HG02642 (cell line): ENCODE data around the gene SLC37A2.

ENCODE experiments used
- ATAC-seq: cut with Tn5 transposase; IDR thresholded peaks from one replicate; pipeline ENCODE4 v1.9.1; 2021; ENCODE audit warnings: mild to moderate bottlenecking; ENCODE audit not compliant: unreplicated experiment, poor library complexity

SLC37A2 gene

GRCh38 chr11:125102025-125102424, 38.9 kb downstream of the SLC37A2 start:
- no peak for ATAC-seq

GRCh38 chr11:125102510-125102909, 39.4 kb downstream of the SLC37A2 start:
- no peak for ATAC-seq

DNA sequence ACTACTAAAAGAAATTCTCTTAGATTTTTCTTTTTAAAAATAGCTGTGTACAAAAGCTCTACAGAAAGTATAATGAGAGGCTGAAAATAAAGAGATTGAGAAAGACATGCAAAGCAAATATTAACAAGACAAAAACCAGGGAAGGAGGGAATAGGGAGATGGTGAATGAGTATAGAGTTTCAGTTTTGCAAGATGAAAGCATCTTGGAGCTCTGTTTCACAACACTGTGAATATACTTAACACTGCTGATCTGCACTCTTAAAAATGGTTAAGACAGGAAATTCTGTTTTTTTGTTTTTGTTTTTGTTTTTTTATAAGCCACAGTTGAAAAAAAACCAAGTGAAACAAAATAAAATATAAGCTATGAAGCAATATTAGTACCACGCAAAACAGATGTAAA, 42.8 kb downstream of the SLC37A2 start:
- no peak for ATAC-seq

- ATAC-seq, result no peak
Measured at GRCh38 chr11:125108469-125108868, 45.4 kb downstream of the SLC37A2 start.

DNA sequence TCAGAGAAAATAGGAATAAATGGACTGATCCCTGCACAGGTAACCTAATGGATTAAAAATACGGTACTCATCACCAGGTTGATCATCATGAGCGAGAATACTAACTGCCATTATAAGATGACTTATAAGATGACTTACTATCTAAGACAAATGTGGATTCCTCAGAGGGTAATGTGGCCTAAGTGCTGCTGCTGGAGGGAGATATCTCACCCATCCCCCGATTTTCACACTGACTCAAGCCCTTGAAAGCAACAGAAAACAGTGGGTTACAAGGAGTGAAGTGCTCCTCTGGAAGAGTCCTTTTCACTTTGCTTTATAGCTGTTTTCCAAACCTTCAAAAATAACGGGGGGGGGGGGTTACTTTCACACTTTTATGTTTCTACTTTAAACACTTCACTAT, 47.4 kb downstream of the SLC37A2 start:
- no peak for ATAC-seq

DNA sequence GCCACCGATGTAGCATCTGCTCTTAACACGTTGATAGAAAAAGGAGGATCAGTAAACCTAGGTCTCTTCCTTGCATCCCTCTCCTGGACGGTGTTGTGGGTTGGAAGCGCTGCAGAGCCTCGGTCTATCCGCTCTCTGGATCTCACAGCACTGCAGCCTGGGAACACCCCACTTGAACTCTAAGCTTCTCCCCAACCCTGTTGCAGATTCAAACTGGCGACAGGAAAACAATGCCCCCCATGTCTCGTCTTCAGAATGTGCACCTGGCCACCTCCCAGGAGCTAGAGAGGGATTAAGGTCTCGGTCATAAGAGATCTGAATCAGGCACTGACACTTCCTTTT, 47.9 kb downstream of the SLC37A2 start:
- ATAC-seq, result peak; percentile 0

GRCh38 chr11:125111343-125112207, 48.5 kb downstream of the SLC37A2 start, which contains the start of gene TMEM218:
Gene TMEM218 (minus strand): TSS chr11:125111626. CDS start chr11:125102241, 9,385 bp downstream.
- peak; percentile 99 for ATAC-seq

DNA sequence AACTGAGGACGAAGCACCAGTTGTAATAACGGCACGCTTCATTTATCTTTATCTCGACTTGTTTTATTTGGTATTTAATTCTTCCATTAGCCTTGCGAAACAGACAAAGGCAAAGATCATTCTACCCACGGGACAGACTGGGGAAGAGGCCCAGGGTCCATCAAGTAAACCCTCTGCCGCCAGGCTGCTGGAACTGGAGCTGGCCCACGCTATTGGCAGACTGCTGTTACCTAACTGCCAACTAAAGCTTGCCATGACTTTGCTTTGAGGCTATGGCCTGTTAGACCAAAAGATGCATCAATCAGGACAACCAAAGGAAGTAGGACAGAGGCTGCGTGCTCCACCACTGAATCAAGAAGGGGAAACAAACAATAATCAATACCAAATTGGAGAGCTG, 49.1 kb downstream of the SLC37A2 start:
- no peak for ATAC-seq

DNA sequence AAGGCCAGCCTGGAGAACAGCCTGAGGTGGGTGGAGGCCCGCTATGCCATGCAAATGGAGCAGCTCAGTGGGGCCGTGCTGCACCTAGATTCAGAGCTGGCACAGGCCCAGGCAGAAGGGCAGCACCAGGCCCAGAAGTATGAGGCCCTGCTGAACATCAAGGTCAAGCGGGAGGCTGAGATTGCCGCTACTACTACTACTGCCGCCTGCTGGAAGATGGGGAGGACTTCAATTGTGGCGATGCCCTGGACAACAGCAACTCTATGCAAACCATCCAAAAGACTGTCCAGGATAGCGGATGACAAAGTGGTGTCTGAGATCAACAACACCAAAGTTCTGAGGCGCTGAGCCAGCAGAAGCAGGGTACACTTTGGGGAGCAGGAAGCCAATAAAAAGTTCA, 51.4 kb downstream of the SLC37A2 start:
- ATAC-seq, result no peak

DNA sequence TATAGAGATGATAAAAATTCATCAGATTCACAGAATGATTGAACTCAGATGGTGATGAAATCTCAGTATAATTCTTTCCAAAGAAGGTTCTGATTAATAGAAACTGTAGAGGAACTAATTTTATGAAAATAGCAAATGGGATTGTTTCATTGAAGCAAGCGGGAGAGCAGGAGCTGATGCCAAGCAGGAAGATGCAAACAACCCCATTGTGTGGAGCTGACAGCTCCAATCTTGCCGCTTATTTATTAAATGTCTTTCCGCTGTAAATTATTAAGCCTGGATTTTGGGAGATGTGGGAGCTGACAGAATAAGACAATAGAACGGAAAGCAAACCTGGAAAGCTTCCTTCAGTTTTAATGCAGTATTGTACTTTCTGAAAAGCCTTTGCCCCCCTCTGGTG, 54.3 kb downstream of the SLC37A2 start:
- ATAC-seq, result no peak

DNA sequence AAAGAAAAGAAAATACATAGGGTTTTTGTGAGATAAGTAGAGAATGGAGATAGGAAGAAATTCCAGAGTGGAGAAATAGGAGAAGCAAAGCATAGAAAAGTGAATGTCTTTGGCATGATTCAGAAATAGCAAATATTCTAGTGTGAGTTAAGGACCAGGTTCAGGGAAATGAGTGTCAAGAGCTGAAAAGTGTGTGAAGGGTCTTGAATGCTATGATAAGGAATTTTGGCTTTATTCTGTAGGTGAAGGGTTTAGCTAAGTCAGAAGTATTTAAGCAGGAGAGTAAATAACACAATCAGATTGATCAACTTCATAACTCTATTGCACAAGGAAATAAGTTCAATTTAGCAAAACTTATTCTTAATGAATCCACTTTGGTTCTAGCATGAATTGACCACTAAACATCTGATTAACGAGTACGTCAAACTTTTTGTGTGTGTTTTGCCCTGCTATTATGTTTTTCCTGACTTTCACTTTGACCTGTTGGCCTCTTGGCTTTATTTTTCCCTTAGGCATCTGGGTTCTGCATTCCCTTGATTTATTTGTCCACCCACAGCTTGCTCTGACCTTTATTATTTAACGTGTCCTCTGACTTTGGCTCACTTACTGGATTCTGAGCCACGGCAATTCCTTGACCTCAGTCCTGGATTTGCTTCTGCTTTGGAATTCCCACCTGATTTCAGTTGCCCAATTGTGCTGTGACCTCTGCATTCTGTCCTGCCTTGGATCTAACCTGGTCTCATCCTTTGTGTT, 60.3 kb downstream of the SLC37A2 start:
- ATAC-seq, result no peak

DNA sequence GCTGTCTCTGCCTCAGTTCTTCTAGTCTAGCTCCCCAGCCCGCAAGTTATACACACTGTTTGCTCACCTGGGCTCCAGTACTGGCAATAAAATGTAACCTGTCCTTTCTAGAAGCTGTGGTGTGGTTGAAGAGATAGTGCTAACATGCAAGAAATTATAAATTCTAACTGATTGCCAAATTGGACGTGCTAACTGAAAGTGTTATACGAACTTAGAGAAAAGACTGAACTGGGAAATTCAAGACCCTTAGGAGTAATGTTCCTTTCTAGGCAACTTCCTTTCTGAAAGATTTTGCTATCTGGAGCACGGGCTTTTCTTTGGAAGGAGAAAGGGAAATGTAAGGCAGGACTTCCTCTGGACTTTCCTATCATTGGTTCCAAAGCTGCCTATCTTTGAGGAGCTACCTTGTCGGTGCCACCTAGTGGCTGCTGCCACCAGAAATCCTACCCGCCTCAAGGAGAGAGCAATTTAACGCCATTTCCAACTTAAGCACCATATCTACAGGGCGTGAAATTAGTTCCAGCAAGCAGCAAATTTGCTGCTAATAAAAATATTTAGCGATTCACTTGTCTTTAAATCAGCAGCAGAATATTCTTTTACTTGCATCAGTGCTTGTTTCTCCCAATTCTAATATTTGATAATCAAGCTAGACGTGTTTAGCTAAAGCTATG, 61.0 kb downstream of the SLC37A2 start:
- peak; percentile 64 for ATAC-seq

GRCh38 chr11:125124618-125124992, 61.5 kb downstream of the SLC37A2 start:
- no peak for ATAC-seq

GRCh38 chr11:125128450-125128849, 65.3 kb downstream of the SLC37A2 start:
- no peak for ATAC-seq

DNA sequence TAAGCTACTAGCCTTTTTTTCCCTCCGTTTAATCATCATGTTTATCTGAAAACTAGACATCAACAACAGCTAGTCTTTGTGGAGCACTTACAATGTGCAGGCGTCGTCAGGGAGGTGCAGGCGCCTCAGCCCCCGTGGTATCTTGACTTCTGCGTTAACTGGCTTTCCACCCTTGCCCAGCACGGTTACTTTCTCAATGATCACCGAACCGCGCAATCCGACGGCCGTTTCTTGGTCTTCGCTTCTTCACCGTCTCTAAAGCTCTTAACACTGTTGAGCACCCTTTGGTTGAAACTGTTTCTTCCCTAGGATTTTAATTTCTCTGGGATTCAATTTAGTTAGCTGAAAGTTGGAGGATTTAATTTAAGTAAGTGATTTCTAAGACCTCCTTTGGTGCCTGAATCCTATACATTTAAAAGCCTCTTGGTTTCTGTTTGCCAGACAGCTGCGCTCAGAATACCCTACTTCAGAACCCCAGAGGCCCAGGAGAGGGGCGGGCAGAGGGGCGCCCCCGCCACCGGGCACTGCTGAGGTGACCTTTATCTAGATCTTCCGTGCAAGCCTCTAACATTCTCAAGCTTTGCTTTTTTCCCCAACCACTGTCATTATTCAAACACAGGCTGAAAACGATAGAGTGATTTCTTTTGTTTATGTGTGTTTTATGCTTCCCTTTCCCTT, 66.3 kb downstream of the SLC37A2 start:
- no peak for ATAC-seq

DNA sequence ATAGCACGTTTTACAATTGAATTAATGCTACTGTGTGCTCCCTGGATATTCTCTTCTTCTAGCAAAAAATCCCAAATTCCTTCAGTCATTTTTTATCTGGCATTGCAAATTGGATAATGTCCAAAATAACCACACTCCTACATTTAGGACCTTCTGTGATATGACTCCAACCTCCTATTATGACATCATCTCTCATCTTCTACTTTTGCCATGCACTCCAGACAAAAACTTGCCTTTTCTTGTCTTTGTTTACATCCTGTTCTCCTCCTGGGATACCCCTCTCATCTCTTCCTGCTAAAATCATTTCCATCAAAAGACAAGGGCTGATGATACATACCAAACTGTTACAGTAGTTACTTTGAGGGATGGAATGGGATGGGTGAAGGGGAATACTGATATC, 69.0 kb downstream of the SLC37A2 start:
- no peak for ATAC-seq

GRCh38 chr11:125132596-125132995, 69.5 kb downstream of the SLC37A2 start:
- no peak for ATAC-seq

DNA sequence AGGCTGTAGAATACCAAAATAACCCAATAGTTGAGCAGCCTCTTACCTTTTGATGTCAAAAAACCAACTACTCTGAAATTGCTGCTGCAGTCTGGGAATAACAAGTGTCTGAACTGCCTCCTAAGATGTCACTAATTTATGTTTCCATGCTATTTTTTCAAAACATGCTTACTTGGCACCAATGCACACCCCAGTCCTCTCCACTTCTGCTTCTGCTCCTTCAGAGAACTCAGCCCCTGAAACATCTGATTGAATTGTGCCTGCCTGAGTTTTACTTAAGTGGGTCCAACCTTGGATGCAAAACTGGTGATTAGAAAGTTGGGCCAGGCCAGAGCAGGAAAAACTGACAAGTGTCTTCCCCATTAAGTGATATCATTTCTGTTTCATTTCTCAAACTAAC, 72.9 kb downstream of the SLC37A2 start:
- no peak for ATAC-seq

- ATAC-seq, result no peak
Measured at GRCh38 chr11:125138966-125139365, 75.9 kb downstream of the SLC37A2 start.

DNA sequence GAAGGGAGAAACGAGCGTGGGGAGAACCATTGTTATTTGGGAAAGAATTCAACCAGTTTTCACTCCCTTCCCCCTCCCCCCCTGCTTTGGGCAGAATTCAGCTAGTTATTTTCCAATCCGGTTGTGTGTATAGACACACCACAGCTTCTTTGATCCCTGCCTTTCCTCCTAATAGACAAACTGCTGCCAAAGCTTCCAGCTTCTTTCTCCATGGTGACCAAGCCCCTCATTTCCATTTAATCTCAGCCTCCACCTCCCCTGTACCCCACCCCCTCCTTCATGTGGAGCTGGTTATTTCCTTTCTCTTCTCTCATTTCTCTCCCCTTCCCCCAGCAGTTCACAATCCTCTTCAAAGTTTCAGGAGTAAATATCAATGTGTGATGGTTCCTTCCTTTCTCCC, 76.7 kb downstream of the SLC37A2 start:
- no peak for ATAC-seq
